ENCODE measurements around the gene USH1G. TPM values are rescaled to one million over a fixed set of nuclear protein-coding genes. Genes with fewer than 3 reads are reported as not detected.

USH1G gene
- total and polyA plus RNA-seq, 2 of the 13 experiments (the other 11 are each of a cell fraction or from before 2014, with no cell fraction given): 0.04 TPM; not detected in 1

DNA sequence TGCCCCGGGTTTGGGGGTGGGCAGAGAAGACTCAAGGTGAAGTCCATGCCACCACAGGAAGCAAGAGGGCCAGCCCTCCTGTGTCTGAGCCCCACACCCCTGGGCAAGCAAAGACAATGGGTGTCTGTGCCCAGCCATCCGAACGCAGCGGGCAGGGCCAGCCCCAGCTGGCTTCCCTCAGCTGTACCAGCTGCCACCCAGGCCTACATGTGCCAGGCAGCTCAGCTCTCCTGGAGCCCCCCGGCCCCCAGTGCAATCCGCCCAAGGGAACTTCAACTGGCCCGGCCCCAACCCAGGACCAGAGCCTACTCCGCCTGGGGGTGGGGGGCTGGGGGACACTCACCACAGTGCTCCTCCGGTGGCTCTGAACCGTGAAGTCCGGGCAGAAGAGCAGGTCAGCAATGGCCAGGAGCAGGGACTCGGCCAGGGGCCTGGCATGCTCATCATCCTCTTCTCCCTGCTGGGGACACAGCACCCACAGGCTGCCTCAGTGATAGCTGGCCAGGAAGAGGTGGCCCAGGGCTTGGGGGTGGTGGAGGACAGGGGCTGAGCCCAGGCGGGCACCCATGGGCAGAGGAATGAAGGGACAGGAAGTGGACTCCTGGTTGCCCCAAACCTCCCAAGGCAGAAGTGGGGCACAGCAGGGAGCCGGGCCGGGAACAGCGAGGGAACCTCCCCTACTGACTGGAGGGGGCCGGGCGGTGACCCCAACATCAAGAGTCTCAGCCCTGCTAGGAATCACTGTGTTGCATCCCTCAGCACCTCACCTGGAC is 39.8 kb upstream of the USH1G start:
- Histone ChIP-seq H3K4me3 (replicated peaks in 1 of 3; ENCODE audit: insufficient read depth in 1 of 3, low read depth in 2 of 3, low read length in 3 of 3) (no peak overlapping the region), H3K4me1 (ENCODE audit: insufficient read depth, low read length) (peaks cover 6% of the 10 kb centered on the region; the same call in 1 of the 2 replicates), H3K4me2 (ENCODE audit: low read depth, low read length) (no peak overlapping the region), H3K9me3 (ENCODE audit: low read length) (no peaks in the 10 kb centered on the region), H3K27me3 (ENCODE audit: control insufficient read depth in 1 of 2, insufficient read depth in 2 of 2, low read length in 2 of 2) (no peaks in the 10 kb centered on the region; a peak in 2 of 5 replicates), H3K79me2 (ENCODE audit: insufficient read depth, low read length) (no peaks in the 10 kb centered on the region), H3K9ac (ENCODE audit: insufficient read depth, low read depth, low read length) (no peak overlapping the region), H4K20me1 (ENCODE audit: insufficient read depth, low read length) (no peaks in the 10 kb centered on the region), H3K27ac (ENCODE audit: extremely low read length, insufficient read depth, low read length) (no peak overlapping the region), H3K36me3 (replicated peaks in 1 of 2; ENCODE audit: control insufficient read depth in 1 of 2, insufficient read depth in 2 of 2, low read length in 2 of 2) (no peaks in the 10 kb centered on the region), H2AFZ (ENCODE audit: low read length) (no peak overlapping the region)
- TF ChIP-seq, protein P1, sequence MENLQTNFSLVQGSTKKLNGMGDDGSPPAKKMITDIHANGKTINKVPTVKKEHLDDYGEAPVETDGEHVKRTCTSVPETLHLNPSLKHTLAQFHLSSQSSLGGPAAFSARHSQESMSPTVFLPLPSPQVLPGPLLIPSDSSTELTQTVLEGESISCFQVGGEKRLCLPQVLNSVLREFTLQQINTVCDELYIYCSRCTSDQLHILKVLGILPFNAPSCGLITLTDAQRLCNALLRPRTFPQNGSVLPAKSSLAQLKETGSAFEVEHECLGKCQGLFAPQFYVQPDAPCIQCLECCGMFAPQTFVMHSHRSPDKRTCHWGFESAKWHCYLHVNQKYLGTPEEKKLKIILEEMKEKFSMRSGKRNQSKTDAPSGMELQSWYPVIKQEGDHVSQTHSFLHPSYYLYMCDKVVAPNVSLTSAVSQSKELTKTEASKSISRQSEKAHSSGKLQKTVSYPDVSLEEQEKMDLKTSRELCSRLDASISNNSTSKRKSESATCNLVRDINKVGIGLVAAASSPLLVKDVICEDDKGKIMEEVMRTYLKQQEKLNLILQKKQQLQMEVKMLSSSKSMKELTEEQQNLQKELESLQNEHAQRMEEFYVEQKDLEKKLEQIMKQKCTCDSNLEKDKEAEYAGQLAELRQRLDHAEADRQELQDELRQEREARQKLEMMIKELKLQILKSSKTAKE (CRISPR knock-in tag; IDR thresholded peaks at IDR 0.05; ENCODE audit: borderline replicate concordance): no peak
- no peak for TF ChIP-seq ZNF670 (CRISPR knock-in tag; IDR thresholded peaks at IDR 0.05; ENCODE audit: borderline replicate concordance)
- no peak for TF ChIP-seq MAFF (IDR thresholded peaks at IDR 0.05; ENCODE audit: low read depth, low read length)
- TF ChIP-seq HNF4A (CRISPR knock-in tag; IDR thresholded peaks at IDR 0.05): no peak
- no peak for TF ChIP-seq ZNF124 (CRISPR knock-in tag; IDR thresholded peaks at IDR 0.05)
- TF ChIP-seq, protein P2, sequence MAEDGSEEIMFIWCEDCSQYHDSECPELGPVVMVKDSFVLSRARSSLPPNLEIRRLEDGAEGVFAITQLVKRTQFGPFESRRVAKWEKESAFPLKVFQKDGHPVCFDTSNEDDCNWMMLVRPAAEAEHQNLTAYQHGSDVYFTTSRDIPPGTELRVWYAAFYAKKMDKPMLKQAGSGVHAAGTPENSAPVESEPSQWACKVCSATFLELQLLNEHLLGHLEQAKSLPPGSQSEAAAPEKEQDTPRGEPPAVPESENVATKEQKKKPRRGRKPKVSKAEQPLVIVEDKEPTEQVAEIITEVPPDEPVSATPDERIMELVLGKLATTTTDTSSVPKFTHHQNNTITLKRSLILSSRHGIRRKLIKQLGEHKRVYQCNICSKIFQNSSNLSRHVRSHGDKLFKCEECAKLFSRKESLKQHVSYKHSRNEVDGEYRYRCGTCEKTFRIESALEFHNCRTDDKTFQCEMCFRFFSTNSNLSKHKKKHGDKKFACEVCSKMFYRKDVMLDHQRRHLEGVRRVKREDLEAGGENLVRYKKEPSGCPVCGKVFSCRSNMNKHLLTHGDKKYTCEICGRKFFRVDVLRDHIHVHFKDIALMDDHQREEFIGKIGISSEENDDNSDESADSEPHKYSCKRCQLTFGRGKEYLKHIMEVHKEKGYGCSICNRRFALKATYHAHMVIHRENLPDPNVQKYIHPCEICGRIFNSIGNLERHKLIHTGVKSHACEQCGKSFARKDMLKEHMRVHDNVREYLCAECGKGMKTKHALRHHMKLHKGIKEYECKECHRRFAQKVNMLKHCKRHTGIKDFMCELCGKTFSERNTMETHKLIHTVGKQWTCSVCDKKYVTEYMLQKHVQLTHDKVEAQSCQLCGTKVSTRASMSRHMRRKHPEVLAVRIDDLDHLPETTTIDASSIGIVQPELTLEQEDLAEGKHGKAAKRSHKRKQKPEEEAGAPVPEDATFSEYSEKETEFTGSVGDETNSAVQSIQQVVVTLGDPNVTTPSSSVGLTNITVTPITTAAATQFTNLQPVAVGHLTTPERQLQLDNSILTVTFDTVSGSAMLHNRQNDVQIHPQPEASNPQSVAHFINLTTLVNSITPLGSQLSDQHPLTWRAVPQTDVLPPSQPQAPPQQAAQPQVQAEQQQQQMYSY (CRISPR knock-in tag; IDR thresholded peaks at IDR 0.05): no peak
- ATAC-seq (no peak), DNase-seq (ENCODE audit: low spot score) (no peak), FAIRE-seq (no peak)
- BruUV-seq (replicated peaks): no TSS peak
- in situ Hi-C loops (cut with HindIII; ENCODE audit: extremely low pct_ligation_motif_present, low pct_unique_long_range_greater_than_20kb): loop anchor here (5.0 to 10.0 kb wide), 2 partner anchors 44 to 452 kb away; no protein-coding TSS in a partner anchor
- intact Hi-C loops (cut with micrococcal nuclease; ENCODE audit: unreplicated experiment): loop anchor here (5.0 kb wide), 1 partner anchor 171 kb away; no protein-coding TSS in a partner anchor
- WGBS (ENCODE audit: low lambda C conversion rate): 67% methylated on average over 11 of the region's 18 CpGs
- POLR2A ChIA-PET: interaction anchor here (1.1 to 5.2 kb wide), 6 partner anchors 8 to 218 kb away, joined by 3 to 94 read pairs (median 12); partner anchors contain the start of genes FDXR, HID1, MRPL58 and SLC16A5
- CTCF ChIA-PET (ENCODE audit: low intra/inter-chr PET ratio, low total read pairs): interaction anchor here (2.6 kb wide), 1 partner anchor 44 kb away, joined by 44 read pairs; no protein-coding TSS in a partner anchor

Measured in HepG2 (cell line).